ENCODE results near the gene KAZN.

Gene KAZN

DNA sequence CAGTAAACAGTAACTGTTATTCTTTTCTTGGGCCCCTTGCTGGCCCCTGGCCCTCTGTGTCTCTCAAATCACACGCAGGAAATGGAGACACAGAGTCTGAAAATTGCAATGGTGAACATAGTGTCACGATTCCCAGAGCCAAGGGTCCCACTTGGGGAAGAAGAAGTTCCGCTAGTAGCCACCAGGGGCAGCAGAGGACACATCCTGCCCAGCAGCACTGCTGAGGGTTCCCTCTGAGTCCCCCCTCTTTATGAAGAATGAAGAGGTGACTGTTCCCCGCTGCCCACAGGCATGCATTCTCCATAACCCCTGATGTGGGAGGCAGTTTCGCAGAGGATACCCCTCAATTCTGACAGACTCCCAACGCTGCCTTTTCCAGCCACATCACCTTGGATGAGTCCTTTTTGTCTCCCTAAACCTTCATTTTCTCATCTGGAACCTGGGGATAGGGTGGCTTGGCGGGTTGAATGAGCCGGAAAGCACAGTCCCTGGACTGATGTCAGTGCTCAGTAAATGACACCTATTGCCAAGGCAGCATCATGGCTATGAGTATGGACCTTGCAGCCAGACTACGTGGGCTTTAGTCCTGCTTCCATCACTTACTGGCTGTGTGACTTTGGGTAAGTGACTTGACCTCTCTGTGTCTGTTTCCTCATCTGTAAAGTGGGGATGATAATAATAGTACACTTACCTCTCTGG is 317.0 kb downstream of the KAZN start:
- no peak for DNase-seq (ENCODE audit: low read depth)

DNA sequence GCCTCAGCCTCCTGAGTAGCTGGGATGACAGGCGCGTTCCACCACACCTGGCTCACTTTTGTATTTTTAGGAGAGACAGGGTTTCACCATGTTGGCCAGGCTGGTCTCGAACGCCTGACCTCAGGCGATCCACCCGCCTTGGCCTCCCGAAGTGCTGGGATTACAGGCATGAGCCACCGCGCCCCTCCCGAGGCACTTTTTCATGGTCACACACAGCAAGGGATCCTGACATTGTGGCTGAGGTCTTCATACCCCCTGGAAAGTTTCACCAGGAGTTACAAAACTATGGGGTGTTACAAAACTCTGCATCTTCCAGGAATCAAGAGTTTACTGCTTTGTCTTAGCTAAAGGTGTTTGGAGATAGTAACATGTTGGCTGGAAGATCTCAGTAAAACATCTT is 320.8 kb downstream of the KAZN start:
- DNase-seq (ENCODE audit: low read depth): no peak

DNA sequence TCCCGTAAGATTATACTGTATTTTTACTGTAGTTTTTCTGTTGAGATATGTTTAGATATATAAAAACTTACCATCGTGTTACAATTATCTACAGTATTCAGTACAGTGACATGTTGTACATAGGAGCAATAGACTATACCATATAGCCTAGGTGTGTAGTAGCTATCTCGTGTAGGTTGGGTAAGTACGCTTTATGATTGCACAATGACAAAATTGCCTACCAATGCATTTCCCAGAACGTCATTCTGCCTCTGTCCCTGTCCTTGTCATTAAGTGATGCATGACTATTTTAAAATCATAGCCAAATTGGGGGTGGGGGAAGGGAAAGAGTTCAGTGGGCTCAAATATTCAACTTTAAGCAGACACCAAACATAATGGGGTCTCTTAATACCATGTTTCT is 321.3 kb downstream of the KAZN start:
- DNase-seq (ENCODE audit: low read depth): no peak

DNA sequence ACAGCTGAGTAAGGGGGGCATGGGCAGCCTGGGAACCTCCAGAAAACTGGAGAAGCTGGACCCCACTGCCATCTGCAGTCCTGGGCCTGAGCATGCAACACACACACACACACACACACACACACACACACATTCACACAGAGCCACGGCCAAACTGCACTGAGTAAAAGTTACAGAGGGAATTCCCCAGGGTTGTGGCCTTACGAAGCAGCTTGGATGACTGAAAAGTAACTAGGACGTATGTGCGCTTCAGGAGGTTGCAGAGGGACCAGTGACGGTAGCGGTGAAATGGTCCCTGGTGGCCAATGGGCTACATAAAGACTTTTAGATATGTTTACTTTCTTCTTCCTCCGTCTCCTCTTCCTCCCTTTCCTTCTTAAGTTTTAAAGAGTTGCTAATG is 322.6 kb downstream of the KAZN start:
- no peak for DNase-seq (ENCODE audit: low read depth)

DNA sequence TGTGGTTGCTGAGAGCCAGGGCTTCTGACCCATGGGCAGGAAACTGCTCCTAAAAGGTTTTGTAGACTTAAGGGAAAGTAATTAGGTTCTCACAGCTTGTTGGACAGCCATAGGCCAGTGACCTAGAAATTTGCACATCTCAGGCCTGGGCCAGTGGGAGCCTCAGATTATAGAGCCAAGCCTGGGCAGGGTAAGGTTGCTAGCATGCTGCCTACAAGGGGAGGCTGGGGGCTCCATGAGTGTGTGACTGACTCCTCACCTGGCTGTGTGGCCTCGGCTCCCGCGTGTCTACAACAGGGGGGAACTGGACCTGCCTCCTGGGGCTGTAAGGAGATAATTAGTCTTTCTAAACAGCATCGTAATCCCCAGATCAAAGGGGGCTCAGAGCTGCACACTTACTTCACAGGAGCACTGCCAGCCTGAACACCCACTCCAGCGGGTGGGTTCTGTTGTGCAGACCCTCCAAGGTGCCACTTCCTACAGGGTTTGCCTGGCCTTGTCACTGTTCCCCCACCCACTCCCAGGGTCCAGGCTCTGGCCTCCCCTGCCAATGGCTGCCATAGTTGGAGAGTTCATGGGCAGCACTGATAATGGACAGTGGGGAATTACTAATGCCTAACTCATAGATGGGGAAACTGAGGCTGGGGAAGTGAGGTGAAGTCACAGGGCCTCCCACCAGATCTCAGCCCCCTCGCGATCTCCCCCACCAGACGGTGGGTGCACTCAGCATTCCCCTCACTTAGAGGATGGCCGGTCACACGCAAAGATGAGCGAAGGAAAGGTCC is 324.6 kb downstream of the KAZN start:
- no peak for DNase-seq (ENCODE audit: low read depth)

DNA sequence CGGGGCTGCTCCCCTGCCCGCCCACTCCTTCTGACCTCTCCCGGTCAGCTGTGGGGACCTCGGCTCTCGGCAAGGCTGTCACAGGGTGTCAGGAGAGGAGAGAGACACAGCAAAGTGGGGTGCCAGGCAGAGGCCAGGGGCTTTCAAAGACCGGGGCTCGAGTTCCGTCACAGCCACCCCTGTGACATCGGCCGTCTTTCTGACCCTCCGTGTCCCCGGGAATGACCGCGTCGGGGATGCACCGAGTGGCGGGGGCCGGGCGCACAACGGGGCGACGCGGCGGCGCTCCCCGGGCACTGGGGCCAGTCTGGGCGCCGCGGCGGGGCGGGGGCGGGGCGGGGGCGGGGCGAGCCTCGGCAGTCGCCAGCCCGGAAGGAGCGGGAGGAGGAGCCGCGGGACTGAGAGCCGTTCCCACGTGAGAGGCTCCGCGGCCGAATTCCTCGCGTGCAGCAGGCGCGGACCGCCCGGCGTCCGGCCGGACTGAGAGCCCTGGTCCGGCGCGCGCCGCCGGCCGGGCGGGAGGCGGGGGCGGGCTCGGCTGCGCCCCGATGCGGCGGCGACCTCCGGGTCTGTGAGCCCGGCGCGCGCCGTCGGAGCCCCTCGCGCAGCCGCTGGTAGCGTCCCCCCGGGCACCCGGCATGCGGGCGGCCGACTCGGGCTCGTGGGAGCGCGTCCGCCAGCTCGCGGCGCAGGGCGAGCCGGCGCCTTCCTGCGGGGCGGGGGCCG is 325.4 kb downstream of the KAZN start:
- DNase-seq (ENCODE audit: low read depth): peak; percentile 4

DNA sequence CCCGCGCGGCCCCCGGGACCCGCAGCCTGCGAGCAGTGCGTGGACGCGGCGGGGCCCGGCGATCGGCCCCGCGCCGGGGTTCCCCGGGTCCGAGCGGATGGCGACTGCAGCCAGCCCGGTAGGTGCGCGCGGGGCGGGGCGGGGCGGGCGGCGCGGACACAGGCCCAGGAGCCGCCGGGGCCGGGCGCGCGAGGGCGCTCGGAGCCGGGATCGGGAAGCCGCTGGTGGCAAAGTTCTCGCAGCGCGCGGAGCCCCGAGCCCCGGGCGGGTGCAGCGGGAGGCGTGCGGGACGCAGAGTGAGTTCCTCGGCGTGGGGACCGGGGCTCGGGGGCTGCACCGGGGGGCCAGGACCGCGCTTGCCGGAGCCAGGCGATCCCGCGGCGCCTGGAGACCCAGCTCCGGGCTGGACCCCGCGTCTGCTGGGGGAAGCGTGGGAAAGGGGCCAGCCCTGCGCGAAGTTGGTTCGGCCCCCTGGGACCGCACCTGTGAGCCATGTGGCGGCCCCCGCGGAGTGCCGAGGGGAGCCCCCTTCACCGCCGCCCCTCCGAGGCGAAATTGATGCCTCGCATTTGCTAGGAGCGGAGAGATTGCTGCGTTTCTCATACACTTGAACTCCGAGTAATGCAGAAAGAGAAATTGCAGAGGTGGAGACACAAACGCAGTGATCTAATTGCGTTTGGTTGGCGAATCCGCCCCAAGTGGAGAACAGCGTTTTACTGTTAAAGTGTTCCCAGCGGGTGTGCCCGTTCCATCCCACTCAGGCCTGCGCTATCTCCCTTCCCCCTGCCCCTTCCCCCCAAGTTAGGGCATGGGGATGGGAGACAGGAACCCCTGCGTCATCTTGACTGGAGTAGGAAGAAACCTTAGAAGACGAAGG is 326.2 kb downstream of the KAZN start:
- no peak for DNase-seq (ENCODE audit: low read depth)

DNA sequence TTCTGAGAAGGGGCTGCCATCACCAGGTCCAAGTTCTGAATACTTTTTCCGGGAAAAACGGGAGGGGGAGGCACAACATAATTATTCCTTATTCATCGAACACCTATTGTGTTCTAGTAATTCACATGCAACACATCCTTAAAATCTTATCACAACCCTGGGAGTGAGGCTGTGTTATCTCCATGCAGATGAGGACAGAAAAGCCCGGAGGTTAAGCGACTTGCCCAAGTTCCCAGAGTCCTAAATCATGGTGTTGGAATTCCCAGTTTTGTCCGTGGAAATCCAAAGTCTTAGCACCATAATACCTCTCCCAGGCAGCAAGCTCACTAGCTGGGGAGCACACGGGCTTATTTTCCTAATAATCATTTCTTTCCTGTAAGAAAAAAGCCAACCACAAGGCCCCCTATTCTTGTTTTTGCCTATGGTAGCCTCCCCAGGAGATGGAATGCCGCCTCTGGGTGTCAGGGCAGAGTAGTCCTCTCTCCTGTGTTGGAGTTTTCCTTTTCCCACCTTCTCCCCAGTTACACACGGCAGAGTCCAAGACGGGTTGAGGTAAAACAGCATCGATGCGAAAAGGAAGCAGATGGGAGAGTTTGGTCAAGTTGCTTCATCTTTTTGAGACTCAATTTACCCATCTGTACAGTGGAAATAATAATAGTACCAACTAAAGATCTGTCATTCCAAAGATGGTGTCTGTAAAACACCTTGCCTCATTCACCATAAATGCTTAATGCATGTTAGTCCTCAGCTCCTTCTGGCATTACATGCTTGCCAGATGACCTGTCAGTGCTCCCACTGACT is 327.1 kb downstream of the KAZN start:
- no peak for DNase-seq (ENCODE audit: low read depth)

DNA sequence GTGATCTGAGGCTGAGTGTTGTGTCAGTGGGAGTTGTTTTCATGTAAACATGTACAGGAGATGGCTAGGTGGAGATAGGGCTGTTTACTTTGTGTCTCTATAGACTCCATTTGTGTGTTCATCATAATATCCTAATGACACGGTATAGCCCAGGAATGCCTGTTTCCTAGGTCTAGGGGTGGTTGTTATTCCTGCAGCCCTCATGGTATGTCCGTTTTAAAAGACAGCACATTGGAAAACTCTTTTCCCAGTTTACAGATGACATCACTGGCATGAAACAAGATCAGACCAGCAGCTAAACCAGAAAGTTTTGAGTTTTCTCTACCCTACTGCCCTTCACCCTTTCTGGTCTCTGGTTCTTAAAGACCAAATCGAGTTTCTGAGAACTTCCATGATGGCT is 327.7 kb downstream of the KAZN start:
- DNase-seq (ENCODE audit: low read depth): no peak

DNA sequence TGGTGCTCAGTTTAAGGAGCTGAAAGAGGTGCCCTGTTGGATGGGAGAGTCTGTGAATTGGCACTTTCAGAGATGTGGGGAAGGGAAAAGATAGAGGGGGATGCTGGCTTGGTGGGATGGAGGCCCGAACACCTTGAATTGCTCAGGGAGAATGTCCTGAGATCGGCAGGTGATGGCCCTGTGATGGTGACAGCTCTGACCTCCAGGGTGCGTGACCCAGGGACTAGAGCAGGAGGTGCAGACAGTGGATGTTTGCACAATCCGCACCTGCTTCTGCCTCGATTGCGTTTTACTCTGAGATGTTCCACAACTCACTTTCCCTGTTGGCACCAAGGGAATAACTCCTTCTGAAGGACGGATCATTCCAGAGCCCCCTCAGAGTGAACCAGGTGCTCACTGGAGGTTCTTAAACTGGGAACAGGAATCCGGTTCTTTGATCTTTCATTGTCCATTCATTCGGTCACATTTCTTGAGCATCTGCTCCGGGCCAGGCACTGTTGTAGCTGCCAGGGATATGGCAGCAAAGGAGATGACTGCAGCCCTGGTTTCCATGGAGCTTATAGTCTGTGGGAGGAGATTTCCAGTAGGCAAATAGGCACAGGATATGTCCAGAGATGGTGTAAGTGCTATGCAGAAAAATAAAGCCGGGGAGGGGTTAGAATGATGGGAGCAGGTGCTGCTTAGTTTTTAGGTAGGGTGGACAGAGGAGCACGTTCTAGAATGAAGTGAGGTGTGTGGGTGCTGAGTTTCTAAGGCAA is 328.5 kb downstream of the KAZN start:
- DNase-seq (ENCODE audit: low read depth): no peak

DNA sequence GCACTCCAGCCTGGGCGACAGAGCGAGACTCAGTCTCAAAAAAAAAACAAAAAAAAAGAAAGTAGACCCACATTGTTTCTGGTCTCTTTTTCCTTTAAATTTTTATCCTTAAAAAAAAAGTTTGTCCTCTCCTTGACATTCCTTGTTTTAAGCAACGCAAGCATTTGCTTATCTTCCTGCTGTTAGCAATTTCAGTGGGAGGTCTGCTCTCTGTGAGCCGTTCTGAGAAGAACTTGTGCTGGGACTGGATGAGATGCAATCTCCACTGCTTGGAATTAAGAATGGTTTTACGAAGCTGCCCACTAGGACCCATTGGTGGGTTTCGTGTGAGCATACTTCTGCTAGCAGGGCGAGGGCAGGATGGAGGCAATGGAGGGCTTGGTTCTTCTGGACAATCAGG is 329.9 kb downstream of the KAZN start:
- DNase-seq (ENCODE audit: low read depth): no peak

DNA sequence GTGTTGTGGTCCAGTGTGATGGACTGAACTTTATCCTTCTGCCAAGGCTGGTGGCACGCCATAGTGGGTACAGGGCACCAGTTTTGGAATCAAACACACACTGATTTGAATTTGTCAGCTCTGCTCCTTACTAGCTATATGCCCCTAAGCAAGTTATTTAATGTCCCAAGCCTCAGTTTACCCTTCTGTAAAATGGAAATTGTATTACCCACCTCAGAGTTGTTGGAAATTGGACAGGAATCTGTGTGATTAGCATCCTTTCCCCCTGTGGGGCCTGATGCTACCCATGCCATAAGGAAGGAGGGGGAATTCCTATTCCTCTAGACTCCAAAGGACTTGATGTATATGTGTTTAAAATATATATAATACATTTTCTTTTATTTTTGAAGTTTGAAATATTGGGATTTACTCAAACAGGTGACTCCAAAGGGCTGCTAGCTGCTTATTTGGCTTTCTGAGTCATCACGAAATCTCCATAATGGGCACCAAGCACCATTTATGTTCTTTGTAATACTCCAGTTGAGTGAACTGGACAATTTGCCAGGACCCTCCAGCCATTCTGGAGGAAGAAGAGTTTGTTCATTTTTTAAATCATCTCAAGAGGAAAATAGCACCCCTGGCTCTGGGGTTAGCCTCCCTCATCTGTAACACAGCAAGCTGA is 330.5 kb downstream of the KAZN start:
- no peak for DNase-seq (ENCODE audit: low read depth)

DNA sequence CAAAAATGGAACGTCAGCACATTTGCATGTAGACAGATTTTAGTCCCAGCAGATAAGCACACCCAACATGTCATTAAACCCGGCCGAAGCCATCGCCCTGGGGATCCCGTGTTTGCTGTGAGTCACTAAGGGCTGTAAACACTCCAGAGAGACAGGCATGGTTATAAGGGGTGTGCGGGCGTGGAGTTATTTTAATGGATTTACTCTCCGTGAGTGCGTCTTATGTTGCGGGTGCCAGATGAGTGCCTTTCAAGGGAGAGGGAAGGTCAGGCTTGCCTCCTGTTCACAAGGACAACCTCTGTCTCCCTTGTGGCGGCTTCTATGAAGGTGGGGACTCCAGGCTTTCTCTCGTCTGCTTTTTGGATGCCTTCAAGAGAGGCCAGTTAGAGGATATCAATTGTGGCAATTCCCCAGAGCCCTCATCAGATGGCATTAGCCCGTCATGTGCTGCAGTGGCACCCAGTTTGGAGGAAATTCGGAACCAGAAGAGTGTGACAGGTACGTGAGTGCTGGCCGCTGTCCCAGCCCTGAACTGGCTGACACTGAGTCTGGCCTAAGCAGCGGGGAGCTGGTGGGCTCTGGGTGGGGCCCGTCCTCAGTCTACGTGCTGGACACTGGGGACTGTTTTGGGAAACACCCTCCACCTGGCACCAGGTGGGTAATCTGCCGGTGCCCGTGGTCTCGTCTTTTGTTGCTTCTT is 331.2 kb downstream of the KAZN start:
- no peak for DNase-seq (ENCODE audit: low read depth)

DNA sequence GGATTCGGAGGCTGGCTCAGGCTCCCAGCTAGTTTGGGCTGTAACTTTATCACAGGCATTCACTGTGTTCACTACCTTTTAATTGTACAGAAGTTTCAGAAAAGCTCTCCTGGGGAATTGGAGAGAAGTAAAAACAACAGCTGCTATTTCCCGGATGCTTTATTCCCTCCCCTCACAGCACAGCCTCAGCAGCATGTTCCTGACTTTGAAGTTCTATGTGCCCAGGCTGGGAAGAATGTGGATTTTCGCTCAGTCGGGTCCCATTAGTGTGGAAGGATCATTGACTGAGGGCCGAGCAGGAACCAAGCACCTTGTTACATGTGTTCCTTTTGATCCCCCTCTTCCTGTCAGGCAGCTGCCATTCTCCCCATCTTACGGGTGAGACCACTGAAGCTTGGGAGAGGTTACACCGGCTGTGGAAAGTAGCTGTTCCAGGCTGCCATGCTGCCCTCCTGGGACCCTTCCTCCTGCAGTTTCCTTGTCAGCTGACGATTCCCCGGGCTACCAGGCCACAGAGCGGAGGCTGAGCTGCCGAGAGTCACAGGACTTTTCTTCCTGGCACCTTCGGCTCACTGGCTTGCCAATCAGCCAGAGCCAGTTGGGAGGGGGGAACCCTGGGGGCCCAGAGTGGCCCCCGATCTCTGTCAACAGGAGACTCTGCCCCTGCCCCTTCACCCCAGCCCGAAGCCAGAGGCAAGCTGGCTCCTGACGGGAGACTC is 331.9 kb downstream of the KAZN start:
- no peak for DNase-seq (ENCODE audit: low read depth)

DNA sequence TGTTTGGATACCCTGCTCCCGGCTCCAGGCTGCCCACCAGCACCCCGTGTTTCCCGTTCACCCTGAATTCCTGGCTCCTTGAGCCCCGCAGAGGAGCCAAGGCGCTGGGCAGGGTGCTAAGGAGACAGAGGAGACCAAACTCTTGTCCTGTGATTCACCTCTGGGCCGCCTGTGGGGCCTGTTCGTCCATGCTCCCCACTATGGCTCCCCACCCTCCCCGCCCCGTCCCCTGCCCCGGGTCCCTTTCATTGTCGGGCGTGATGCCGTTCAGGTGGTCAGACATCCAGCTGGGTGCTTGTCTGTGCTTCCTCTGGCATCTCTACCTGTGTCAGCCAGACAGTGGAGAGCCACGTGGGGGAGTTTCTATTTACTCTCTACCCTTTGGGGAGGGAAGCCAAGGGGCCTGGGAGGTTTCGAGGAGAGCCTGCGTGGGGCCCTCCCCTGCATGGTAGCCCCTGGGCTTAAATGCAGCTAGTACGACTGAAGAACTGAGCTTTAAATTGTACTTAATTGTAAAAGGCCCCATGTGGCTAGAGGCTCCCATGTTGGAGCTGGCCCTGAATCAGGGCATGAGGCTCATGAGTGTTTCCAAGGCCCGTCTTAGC is 333.7 kb downstream of the KAZN start:
- DNase-seq (ENCODE audit: low read depth): no peak

DNA sequence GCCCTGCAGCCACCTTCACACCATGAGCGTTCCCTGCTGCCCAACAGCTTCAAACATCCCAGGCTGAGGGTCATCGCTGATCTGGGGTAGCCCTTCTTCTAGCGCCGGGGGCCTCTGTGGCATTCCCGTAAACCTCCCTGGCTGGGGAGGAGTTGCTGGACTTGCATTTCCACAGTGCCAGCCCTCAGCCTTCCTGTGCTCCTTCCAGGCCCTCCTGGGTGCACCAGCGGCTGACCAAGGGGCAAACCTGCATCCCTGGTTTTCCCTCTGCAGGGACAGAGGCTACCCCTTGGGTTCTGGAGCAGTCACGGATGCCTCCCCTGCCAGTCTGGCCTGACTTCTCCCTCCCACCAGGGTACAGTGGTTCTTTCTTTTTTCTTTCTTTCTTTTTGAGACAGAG is 336.4 kb downstream of the KAZN start:
- DNase-seq (ENCODE audit: low read depth): no peak

DNA sequence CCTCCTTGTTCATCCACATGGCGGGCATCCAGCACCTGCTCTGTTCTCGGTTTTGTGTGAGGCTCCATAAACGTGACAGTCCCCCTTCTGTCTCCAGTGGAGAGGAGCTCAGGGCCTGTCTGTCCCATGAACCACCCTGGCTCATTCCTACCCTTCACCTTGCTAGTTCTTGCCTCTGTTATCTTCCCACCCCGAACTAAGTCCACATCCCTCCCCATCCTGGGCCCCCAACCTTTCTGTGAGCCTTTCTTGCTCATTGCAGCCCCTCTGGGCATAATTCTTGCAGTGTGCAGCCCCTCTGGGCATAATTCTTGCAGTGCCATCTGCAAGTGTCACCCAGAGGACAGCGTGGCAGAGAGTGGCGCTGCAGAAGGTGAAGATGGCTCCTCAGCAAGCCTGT is 338.3 kb downstream of the KAZN start:
- DNase-seq (ENCODE audit: low read depth): no peak

DNA sequence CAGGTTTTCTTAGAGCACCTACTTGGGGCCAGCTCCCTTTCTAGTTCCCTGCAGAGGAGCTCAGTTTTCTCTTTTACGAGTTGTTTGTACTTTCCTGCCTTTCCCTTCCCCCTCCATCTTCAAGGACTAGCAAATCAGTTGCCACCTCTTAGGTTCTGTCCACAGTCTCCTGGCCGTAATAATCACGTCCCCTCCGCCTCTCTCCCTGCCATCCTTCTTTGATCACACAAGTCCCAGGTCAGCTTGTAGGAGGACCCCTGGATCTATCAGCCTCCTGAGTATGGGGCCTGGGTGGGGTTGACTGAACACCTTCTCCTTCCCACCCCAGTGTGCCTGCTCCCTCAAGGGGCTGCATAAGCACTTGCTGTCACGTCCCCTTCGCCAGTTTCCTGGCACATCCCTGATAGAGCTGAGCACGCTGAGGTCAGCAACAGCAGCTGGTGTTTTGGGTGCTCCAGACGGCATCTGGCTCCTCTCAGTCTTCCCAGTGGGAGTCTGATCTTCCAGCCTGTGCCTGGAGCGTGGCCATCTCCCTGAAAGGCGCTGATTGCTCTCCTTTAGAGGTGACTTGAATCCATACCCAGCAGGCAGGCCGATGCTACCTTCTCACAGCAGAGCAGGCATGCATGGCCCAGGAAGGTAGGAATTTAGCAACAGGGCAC is 338.9 kb downstream of the KAZN start:
- DNase-seq (ENCODE audit: low read depth): no peak

Data from stimulated activated CD8-positive, alpha-beta memory T cell treated with anti-CD3 and anti-CD28 coated beads, Interleukin-12 subunit alpha, Interleukin-12 subunit beta, amount 100 ng/mL, for 4 hours (primary cell).